Naive thymus-derived CD8-positive, alpha-beta T cell (primary cell): ENCODE results near the gene SMURF2. TPM values are rescaled to one million over a fixed set of nuclear protein-coding genes. Genes with fewer than 3 reads are reported as not detected.
"Not testable (repeated sequence)": the region's sequence is repeated elsewhere in the genome, so short reads cannot be mapped to it uniquely, and the experiment has no call there.

ENCODE experiments used
- ATAC-seq, 2 donors: fragments of 150-1000 bp; cut with Tn5 transposase in 1 of 2; sonication (Bioruptor Pico), chemical (Tn5 transposase) in 1 of 2; 1 replicate in 1 of 2; 2 replicates in 1 of 2; pipeline ENCODE4 v1.10.0; 2021; ENCODE audit warnings: mild to moderate bottlenecking in 2 of 2, moderate library complexity in 2 of 2
- POLR2A ChIA-PET: fragments of 350-600 bp; sonication (Branson Sonifier 250); formaldehyde crosslinking; loops from one replicate; lab custom pipeline; 2021; ENCODE audit warnings: antibody characterized with exemption; lab: Charles Lee
- DNase-seq, 10 donors: peaks; one replicate each; pipeline versions ENCODE4 v3.0.0 to v3.0.0-alpha.2; 2020 to 2022
- H3K27ac Mint-ChIP-seq, 10 donors: one replicate each; pipeline ENCODE4 v1.8.0; 2020 to 2022; ENCODE audit warnings: mild to moderate bottlenecking in 10 of 10, mixed read lengths in 10 of 10, moderate library complexity in 4 of 10, inconsistent platforms in 1 of 10
- H3K27me3 Mint-ChIP-seq, 5 donors: one replicate each; pipeline ENCODE4 v1.8.0; 2021 to 2022; ENCODE audit warnings: mixed read lengths in 5 of 5
- H3K36me3 Mint-ChIP-seq, 3 donors: one replicate each; pipeline ENCODE4 v1.8.0; 2020 to 2022; ENCODE audit warnings: mixed read lengths in 3 of 3, mild to moderate bottlenecking in 2 of 3, inconsistent platforms in 1 of 3
- H3K4me1 Mint-ChIP-seq, 4 donors: one replicate each; pipeline ENCODE4 v1.8.0; 2021 to 2022; ENCODE audit warnings: mixed read lengths in 4 of 4
- H3K4me3 Mint-ChIP-seq, 10 donors: one replicate each; pipeline ENCODE4 v1.8.0; 2020 to 2022; ENCODE audit warnings: mild to moderate bottlenecking in 10 of 10, mixed read lengths in 10 of 10, moderate library complexity in 6 of 10, inconsistent platforms in 1 of 10
- H3K9me3 Mint-ChIP-seq, 9 donors: one replicate each; pipeline ENCODE4 v1.8.0; 2020 to 2022; ENCODE audit warnings: mixed read lengths in 9 of 9, mild to moderate bottlenecking in 3 of 9, inconsistent platforms in 1 of 9, moderate library complexity in 1 of 9
- polyA plus RNA-seq, 3 donors: library from polyadenylated mRNA; unstranded; fragments of 300-500 nt; fragmentation: Illumina TruSeq; gene quantifications; one replicate each; pipeline ENCODE4 v1.2.3, GENCODE V29; 2021
- total RNA-seq, 8 experiments: library from RNA in 2 of 8; stranded (reverse) in 2 of 8; gene quantifications; one replicate each; pipeline ENCODE4 v1.2.3 and lab custom pipeline; 2021 to 2026

SMURF2 gene
- total and polyA plus RNA-seq, 5 experiments from 2014 or later, result 6.1 to 40.1 (median 11.0) TPM

- H3K9me3 Mint-ChIP-seq, result no peaks in the 10 kb centered on the region
- POLR2A ChIA-PET, result interaction anchor here (0.5 kb wide), 1 partner anchor 10 kb away, joined by 3 read pairs; no protein-coding TSS in a partner anchor
- DNase-seq (no peak), ATAC-seq (no peak)
- no peak overlapping the region for H3K27ac Mint-ChIP-seq
- H3K4me1 Mint-ChIP-seq, result peaks cover 0 to 2% (median 0%) of the 10 kb centered on the region in 4 donors
- no peaks in the 10 kb centered on the region for H3K27me3 Mint-ChIP-seq
- H3K36me3 Mint-ChIP-seq, result no peaks in the 10 kb centered on the region
- H3K4me3 Mint-ChIP-seq, result no peak overlapping the region
These were observed 24.6 kb upstream of the SMURF2 start for GRCh38 chr17:64686705-64687104.

GRCh38 chr17:64685705-64686104 is 23.6 kb upstream of the SMURF2 start:
- no peak for ATAC-seq
- Mint-ChIP-seq H3K27ac (peak overlapping the region in 1 of 10 donors; percentile 1), H3K9me3 (no peaks in the 10 kb centered on the region), H3K27me3 (no peaks in the 10 kb centered on the region), H3K36me3 (no peaks in the 10 kb centered on the region), H3K4me1 (peaks cover 0 to 2% (median 0%) of the 10 kb centered on the region in 4 donors), H3K4me3 (no peak overlapping the region)
- no peak for DNase-seq
- POLR2A ChIA-PET, result interaction anchor here (0.7 kb wide), 1 partner anchor 189 kb away, joined by 4 read pairs; the partner anchor contains the start of gene POLG2

- Mint-ChIP-seq H3K4me3 (no peak overlapping the region), H3K27me3 (no peaks in the 10 kb centered on the region), H3K27ac (no peak overlapping the region), H3K9me3 (no peaks in the 10 kb centered on the region), H3K36me3 (no peaks in the 10 kb centered on the region), H3K4me1 (peaks cover 0 to 2% (median 0%) of the 10 kb centered on the region in 4 donors)
- no peak for DNase-seq
- ATAC-seq, result no peak
- POLR2A ChIA-PET, result no interaction called here
These were observed 21.7 kb upstream of the SMURF2 start for GRCh38 chr17:64683796-64684195.

DNA sequence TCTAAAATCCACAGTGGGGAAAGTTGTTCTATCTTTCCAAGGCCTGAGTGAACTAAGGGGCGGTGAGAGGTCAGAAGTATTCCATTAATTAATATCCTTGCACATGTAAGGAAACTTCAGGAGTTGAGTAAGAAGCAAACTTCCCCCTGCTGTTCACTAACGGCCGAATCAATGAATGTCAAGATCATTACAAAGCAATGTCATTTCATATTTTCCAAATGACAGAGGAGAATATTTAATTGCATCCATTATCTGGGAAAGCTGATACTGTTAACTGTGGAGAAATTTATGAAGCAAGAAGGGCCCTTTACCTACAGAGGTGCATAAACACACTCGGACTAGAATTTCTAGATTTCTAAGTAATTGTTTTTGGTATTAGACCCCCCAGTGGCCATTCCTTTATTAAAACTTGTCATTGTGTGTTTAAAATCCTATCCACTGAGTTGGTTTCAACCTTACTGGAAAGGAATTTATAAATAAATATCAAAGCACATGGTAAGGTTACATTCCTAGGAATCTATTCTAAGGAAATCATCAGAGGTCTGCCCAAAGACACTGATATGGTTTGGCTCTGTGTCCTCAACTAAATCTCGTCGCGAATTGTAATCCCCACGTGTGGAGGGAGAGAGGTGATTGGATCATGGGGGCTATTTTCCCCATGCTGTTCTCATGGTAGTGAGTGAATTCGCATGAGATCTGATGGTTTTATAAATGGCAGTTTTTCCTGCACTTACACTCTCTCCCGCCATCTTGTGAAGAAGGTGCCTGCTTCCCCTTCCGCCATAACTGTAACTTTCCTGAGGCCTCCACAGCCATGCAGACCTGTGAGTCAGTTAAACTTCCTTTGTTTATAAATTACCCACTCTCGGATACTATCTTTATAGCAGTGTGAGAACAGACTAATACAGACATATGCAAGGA is 20.4 kb upstream of the SMURF2 start:
- no peak for DNase-seq
- no peak overlapping the region for H3K27ac Mint-ChIP-seq
- peaks cover 0 to 2% (median 0%) of the 10 kb centered on the region in 4 donors for H3K4me1 Mint-ChIP-seq

DNA sequence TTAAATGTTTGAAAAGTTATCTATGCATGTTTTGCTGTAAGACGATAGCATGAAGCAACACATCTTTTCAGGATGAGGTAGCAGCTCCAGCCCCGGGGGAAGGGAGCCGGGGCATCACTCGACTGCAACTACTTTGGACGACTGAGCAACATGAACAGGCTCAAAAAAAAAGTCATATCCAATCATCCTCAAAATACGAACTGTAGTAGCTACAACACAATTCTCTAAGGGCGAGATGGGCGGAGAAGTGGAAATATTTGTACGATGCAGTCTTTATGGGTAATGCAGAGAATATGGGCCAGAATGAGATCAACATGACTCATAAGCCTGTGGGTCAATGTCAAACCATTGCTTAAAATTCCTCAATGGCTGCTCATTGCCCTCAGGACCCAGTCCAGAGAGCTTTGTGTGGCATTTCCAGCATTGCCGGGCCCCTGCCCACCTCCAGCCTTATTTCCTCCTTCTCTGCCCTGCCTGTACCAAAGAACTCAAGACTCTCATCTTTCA is 17.7 kb upstream of the SMURF2 start:
- POLR2A ChIA-PET, result interaction anchor here (0.5 to 0.7 kb wide), 2 partner anchors 11 to 228 kb away, joined by 3 read pairs; no protein-coding TSS in a partner anchor
- ATAC-seq, result no peak
- no peaks in the 10 kb centered on the region for H3K9me3 Mint-ChIP-seq

More for the DNA sequence above, 20.4 kb upstream of the SMURF2 start:
- H3K27me3 Mint-ChIP-seq, result no peaks in the 10 kb centered on the region
- no peak overlapping the region for H3K4me3 Mint-ChIP-seq
- POLR2A ChIA-PET, result no interaction called here
- no peaks in the 10 kb centered on the region for H3K36me3 Mint-ChIP-seq
- no peak for ATAC-seq
- no peaks in the 10 kb centered on the region for H3K9me3 Mint-ChIP-seq

GRCh38 chr17:64676763-64677162 is 14.7 kb upstream of the SMURF2 start:
- no peaks in the 10 kb centered on the region for H3K4me1 Mint-ChIP-seq
- no peaks in the 10 kb centered on the region for H3K36me3 Mint-ChIP-seq
- ATAC-seq (no peak), DNase-seq (no peak)
- peak overlapping the region in 1 of 10 donors; percentile 24 for H3K27ac Mint-ChIP-seq
- no peak overlapping the region for H3K4me3 Mint-ChIP-seq
- no peaks in the 10 kb centered on the region for H3K27me3 Mint-ChIP-seq
- H3K9me3 Mint-ChIP-seq, result no peaks in the 10 kb centered on the region
- POLR2A ChIA-PET, result interaction anchor here (0.6 to 0.7 kb wide), 2 partner anchors 10 to 107 kb away, joined by 3 read pairs; no protein-coding TSS in a partner anchor

More for the DNA sequence above, 17.7 kb upstream of the SMURF2 start:
- Mint-ChIP-seq H3K27ac (peak overlapping the region in 1 of 10 donors; percentile 29), H3K4me1 (peaks cover 0 to 2% (median 0%) of the 10 kb centered on the region in 4 donors), H3K36me3 (no peaks in the 10 kb centered on the region), H3K27me3 (no peaks in the 10 kb centered on the region), H3K4me3 (no peak overlapping the region)
- no peak for DNase-seq

DNA sequence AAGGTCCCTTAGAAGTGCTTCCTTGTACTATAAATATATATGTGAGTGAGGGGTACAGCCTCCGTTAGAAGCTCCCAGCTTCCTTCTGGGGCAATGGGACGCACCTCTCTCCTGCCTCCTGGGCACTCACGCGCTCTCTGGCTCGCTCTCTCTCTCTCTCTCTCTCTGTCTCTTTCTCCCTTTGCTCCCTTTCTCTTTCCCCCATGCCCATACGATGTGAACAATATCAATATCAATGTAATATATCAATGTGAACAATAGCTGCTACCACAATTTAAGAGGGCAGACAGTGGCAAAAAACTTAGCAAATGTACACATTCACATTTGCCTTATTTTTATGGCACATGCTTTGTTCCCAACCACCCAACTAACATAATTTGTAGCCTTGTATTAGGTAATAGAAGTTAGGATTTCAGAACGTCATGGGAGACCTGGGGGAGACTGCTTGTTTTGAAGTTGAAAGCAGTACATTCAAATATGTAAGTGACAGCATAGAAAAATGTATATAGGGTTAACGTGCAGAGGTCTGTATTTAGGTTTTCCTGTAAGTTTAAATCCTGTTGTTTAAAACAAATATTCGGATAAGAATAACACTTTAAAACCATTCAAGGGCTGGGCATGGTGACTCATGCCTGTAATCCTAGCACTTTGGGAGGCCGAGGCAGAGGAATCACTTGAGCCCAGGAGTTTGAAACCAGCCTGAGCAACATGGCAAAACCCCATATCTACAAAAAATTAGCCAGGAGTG is 8.9 kb upstream of the SMURF2 start:
- H3K36me3 Mint-ChIP-seq, H3K27me3 Mint-ChIP-seq, H3K27ac Mint-ChIP-seq, H3K4me3 Mint-ChIP-seq, POLR2A ChIA-PET, H3K9me3 Mint-ChIP-seq, H3K4me1 Mint-ChIP-seq, DNase-seq, ATAC-seq: not testable (repeated sequence)

- POLR2A ChIA-PET, result interaction anchor here (0.6 to 0.7 kb wide), 2 partner anchors 11 to 38 kb away, joined by 3 to 5 read pairs; no protein-coding TSS in a partner anchor
- not testable (repeated sequence) for H3K9me3 Mint-ChIP-seq, H3K27ac Mint-ChIP-seq
These were observed 6.0 kb upstream of the SMURF2 start for GRCh38 chr17:64667807-64668721.

GRCh38 chr17:64664299-64664981 is 2.3 kb upstream of the SMURF2 start:
- H3K4me3 Mint-ChIP-seq, result peak overlapping the region in 1 of 10 donors; percentile 30
- ATAC-seq, H3K9me3 Mint-ChIP-seq, H3K36me3 Mint-ChIP-seq, H3K27me3 Mint-ChIP-seq, DNase-seq, POLR2A ChIA-PET: not testable (repeated sequence)
- H3K27ac Mint-ChIP-seq, result peak overlapping the region in 2 of 10 donors; percentile 13 to 57
- peaks cover 4 to 23% (median 18%) of the 10 kb centered on the region in 4 donors for H3K4me1 Mint-ChIP-seq

More at GRCh38 chr17:64667807-64668721, 6.0 kb upstream of the SMURF2 start:
- DNase-seq, H3K36me3 Mint-ChIP-seq, ATAC-seq, H3K4me3 Mint-ChIP-seq, H3K27me3 Mint-ChIP-seq, H3K4me1 Mint-ChIP-seq: not testable (repeated sequence)

DNA sequence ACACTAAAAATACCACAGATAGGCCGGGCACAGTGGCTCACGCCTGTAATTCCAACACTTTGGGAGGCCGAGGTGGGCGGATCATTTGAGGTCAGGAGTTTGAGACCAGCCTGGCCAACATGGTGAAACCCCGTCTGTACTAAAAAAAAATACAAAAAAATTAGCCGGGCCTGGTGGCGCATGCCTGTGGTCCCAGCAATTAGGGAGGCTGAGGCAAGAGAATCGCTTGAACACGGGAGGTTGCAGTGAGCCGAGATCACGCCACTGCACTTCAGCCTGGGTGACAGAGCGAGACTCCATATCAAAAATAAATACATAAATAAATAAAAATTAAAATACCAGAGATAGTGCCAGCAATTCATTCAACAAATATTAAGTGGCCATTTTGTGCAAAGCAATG is 1.7 kb upstream of the SMURF2 start:
- H3K36me3 Mint-ChIP-seq, ATAC-seq, H3K9me3 Mint-ChIP-seq, POLR2A ChIA-PET, DNase-seq, H3K27me3 Mint-ChIP-seq, H3K27ac Mint-ChIP-seq: not testable (repeated sequence)
- H3K4me1 Mint-ChIP-seq, result peaks cover 6 to 29% (median 22%) of the 10 kb centered on the region in 4 donors
- H3K4me3 Mint-ChIP-seq, result peak overlapping the region in 1 of 10 donors; percentile 20

DNA sequence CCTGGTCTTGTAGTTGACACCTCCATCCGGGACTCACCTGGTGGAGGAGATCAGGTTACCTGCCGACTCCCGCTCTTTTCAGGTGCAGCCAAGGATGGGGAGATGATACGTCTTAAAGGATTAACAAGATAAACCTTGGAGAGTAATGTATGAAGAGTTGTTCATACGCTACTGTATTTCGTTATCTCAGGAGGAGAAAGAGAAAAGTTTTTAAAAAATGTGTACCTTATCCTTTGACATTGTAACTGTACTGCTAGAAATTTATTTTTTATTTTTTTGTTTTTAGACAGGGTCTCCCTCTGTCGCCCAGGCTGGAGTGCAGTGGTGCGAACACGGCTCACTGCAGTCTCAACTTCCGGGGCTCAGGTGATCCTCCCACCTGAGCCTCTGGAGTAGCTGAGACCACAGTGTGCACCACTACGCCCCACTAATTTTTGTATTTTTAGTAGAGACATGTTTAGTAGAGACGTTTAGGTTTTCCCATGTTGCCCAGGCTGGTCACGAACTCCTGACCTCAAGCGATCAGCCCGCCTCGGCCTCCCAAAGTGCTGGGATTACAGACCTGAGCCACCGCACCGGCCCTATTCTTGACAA is 764 bp upstream of the SMURF2 start:
- H3K4me1 Mint-ChIP-seq, result peaks cover 9 to 38% (median 27%) of the 10 kb centered on the region in 4 donors
- H3K9me3 Mint-ChIP-seq, result no peaks in the 10 kb centered on the region
- peak overlapping the region in 9 of 10 donors; percentile 66 to 95 (median 87) for H3K27ac Mint-ChIP-seq
- ATAC-seq (no peak), DNase-seq (no peak)
- H3K27me3 Mint-ChIP-seq, result no peaks in the 10 kb centered on the region
- POLR2A ChIA-PET, result interaction anchor here (2.0 kb wide), 2 partner anchors 46 to 157 kb away, joined by 10 to 23 read pairs; partner anchors contain the start of genes CEP95 and DDX5
- no peaks in the 10 kb centered on the region for H3K36me3 Mint-ChIP-seq
- peak overlapping the region; percentile 85 to 97 (median 92) for H3K4me3 Mint-ChIP-seq
